WI38 (cell line): ENCODE data around the gene ETV1.
"Not testable (repeated sequence)": the region's sequence is repeated elsewhere in the genome, so short reads cannot be mapped to it uniquely, and the experiment has no call there.

ENCODE experiments used
- H3K4me3 ChIP-seq: 2 replicates; pipeline ENCODE4 v1.5.1; 2011; ENCODE audit warnings: low read depth, mild to moderate bottlenecking, control low read depth, low read length
- TF ChIP-seq, protein P1 (sequence below): IDR thresholded peaks from 2 replicates; pipeline ENCODE4 v1.5.1; 2012; ENCODE audit warnings: low read depth, mild to moderate bottlenecking, control low read depth, low read length

ETV1 gene

GRCh38 chr7:13933091-13933490 lies 56.4 kb downstream of the ETV1 start:
- no peak overlapping the region for H3K4me3 ChIP-seq
- TF ChIP-seq, protein P1, sequence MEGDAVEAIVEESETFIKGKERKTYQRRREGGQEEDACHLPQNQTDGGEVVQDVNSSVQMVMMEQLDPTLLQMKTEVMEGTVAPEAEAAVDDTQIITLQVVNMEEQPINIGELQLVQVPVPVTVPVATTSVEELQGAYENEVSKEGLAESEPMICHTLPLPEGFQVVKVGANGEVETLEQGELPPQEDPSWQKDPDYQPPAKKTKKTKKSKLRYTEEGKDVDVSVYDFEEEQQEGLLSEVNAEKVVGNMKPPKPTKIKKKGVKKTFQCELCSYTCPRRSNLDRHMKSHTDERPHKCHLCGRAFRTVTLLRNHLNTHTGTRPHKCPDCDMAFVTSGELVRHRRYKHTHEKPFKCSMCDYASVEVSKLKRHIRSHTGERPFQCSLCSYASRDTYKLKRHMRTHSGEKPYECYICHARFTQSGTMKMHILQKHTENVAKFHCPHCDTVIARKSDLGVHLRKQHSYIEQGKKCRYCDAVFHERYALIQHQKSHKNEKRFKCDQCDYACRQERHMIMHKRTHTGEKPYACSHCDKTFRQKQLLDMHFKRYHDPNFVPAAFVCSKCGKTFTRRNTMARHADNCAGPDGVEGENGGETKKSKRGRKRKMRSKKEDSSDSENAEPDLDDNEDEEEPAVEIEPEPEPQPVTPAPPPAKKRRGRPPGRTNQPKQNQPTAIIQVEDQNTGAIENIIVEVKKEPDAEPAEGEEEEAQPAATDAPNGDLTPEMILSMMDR: no peak

DNA sequence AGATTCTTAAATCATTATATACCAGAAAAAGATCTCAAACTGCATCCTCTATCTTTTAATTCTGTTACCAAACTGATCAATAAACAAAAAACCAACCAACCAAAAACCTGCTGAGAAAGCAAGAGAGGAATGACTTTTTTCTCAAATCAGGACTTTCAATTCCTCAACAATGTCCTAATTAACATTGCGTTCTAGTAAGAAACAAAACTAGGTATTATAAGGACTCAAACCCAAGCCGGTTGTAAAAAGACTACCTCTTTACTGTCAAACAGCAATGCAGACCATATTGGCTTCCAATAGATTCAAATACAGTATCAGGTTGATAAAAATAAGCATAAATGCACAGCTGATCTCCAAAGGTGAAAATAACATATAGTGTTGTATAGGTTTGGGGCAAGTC lies 57.3 kb downstream of the ETV1 start:
- no peak overlapping the region for H3K4me3 ChIP-seq
- TF ChIP-seq, protein P1: no peak

GRCh38 chr7:13921062-13921461 lies 68.4 kb downstream of the ETV1 start:
- no peak overlapping the region for H3K4me3 ChIP-seq
- TF ChIP-seq, protein P1: no peak

DNA sequence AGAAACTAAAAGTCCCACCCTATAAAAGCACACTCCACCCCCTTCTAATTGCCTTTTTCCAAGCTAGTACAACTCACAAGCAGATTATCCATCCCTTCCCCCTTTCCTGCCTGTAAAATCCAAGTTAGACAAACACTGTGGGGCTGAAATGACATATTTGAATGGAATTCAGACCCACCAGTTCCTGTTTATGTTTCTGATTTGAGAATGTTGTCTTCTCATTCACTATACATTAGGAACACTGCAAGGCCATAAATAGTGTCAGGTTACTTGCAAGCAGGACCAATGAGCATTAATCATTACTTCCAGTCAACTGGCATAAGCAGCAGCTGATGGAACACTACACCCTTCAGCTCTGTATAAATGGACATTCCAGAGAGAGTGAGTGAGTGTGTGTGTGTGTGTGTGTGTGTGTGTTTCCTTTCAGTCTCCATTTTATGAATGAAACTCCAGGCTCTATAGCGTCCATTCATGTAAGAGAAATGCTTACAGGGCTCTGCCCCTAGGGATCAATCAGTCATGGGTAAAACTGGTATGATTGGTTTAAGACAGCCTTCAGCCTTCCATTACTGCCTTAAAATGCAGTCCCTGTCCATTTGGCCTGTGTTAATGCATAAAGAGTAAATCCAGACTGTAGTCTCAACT lies 69.3 kb downstream of the ETV1 start:
- TF ChIP-seq, protein P1: no peak
- H3K4me3 ChIP-seq: no peak overlapping the region

- H3K4me3 ChIP-seq: not testable (repeated sequence)
These were observed 71.1 kb downstream of the ETV1 start for GRCh38 chr7:13918333-13918732.

- H3K4me3 ChIP-seq: not testable (repeated sequence)
These were observed 72.4 kb downstream of the ETV1 start for GRCh38 chr7:13917103-13917502.

GRCh38 chr7:13915891-13916290 lies 73.6 kb downstream of the ETV1 start:
- no peak overlapping the region for H3K4me3 ChIP-seq
- TF ChIP-seq, protein P1: no peak

- TF ChIP-seq, protein P1: no peak
These were observed 76.7 kb downstream of the ETV1 start for GRCh38 chr7:13912715-13913278.

More at GRCh38 chr7:13912715-13913278, 76.7 kb downstream of the ETV1 start:
- no peak overlapping the region for H3K4me3 ChIP-seq
